GM12892 (cell line): ENCODE measurements around the gene DSG2.

ENCODE experiments used
- POLR2A ChIP-seq: IDR thresholded peaks from 2 replicates; pipeline ENCODE4 v1.6.1; 2011; ENCODE audit warnings: low read depth, low read length, control low read depth
- POLR2AphosphoS5 ChIP-seq: IDR thresholded peaks from 2 replicates; pipeline ENCODE4 v1.6.1; 2011; ENCODE audit warnings: low read depth, low read length, control low read depth
- TAF1 ChIP-seq: IDR thresholded peaks from 2 replicates; pipeline ENCODE4 v1.6.1; 2011; ENCODE audit warnings: low read depth, mild to moderate bottlenecking, control low read depth, low read length, borderline replicate concordance

DNA sequence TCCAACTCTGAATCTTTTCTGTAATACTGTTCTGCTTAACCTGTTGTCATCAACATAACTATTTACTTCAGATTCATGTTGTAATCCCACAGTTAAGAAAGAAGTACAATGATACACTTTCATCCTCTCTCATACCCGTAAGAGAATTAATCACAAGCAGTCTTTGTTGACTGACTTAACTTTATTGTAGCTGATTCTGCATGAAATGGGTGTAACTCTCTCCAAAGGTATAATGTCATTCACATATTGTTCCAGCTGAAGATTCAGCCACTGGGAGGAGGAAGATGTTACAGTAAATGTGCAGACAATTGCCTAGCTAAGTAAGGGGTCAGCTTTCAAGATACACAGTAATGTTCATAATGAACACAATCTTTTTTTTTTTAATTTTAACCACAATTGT, 13.5 kb upstream of the DSG2 start:
- TF ChIP-seq POLR2A (no peak), TAF1 (no peak), POLR2AphosphoS5 (no peak)
